Measurements from ENCODE around the gene RC3H1.

RC3H1 gene

DNA sequence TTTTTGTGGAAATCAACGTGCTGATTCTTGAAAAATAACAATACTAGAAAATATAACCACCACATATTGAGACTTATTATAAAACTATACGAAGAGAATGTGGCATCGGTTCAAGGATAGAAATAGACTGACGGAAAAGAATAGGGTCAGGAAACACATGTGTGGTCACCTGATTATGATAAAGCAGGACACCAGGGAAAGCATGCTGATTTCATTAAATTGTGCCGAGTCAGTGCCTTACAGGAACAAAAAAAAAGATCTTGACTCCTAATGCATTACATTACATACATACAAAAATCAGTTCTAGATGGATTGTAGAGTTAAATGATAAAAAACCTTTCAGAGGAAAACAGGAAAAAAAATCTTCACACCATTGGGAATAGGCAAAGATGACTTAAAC is 61.5 kb downstream of the RC3H1 start:
- peaks cover 31 to 32% of the 10 kb centered on the region in 2 experiments for H3K36me3 ChIP-seq (ENCODE audit: control insufficient read depth in 1 of 2, insufficient read depth in 2 of 2, low read length in 2 of 2)
- H2AFZ ChIP-seq (ENCODE audit: insufficient read depth, low read length, poor library complexity), result no peak overlapping the region
- H3K79me1 ChIP-seq (ENCODE audit: low read length), result no peaks in the 10 kb centered on the region
- no peaks in the 10 kb centered on the region for H3K9me3 ChIP-seq (ENCODE audit: insufficient read depth, low read depth, low read length)
- H2AK5ac ChIP-seq (ENCODE audit: low read length), result no peak overlapping the region
- no peak overlapping the region for H4K12ac ChIP-seq (ENCODE audit: low read depth, low read length)
- no peak overlapping the region for H3K14ac ChIP-seq (ENCODE audit: low read length)
- H3K4me3 ChIP-seq (ENCODE audit: low read depth, low read length), result no peak overlapping the region
- H3K9ac ChIP-seq (ENCODE audit: low read length), result no peak overlapping the region
- no peak overlapping the region for H3K27ac ChIP-seq (ENCODE audit: low read depth, low read length)
- no peak overlapping the region for H3K4me2 ChIP-seq (ENCODE audit: low read length)
- H3K4me1 ChIP-seq (ENCODE audit: control insufficient read depth in 1 of 2, insufficient read depth in 2 of 2, low read length in 2 of 2), result no peaks in the 10 kb centered on the region
- H3K4ac ChIP-seq (ENCODE audit: low read depth, low read length), result no peak overlapping the region
- no peak overlapping the region for H4K8ac ChIP-seq (ENCODE audit: low read depth, low read length)
- no CpG with 5 or more reads among the region's 5 CpGs for WGBS (ENCODE audit: extremely low coverage, insufficient coverage, insufficient read length)
- H2BK120ac ChIP-seq (ENCODE audit: insufficient read depth, low read length, poor library complexity), result no peak overlapping the region
- DNase-seq, result no peak
- H3K79me2 ChIP-seq (ENCODE audit: control insufficient read depth, insufficient read depth, low read length, poor library complexity), result no peaks in the 10 kb centered on the region
- H4K91ac ChIP-seq (ENCODE audit: low read depth, low read length), result no peak overlapping the region
- no peak overlapping the region for H2BK12ac ChIP-seq (ENCODE audit: low read length)
- H3K23ac ChIP-seq (ENCODE audit: low read length), result no peak overlapping the region
- no peak overlapping the region for H3K18ac ChIP-seq (ENCODE audit: low read length)
- H2BK5ac ChIP-seq (ENCODE audit: low read depth, low read length, poor library complexity), result no peak overlapping the region
- H3K27me3 ChIP-seq (ENCODE audit: insufficient read depth, low read length), result no peaks in the 10 kb centered on the region

DNA sequence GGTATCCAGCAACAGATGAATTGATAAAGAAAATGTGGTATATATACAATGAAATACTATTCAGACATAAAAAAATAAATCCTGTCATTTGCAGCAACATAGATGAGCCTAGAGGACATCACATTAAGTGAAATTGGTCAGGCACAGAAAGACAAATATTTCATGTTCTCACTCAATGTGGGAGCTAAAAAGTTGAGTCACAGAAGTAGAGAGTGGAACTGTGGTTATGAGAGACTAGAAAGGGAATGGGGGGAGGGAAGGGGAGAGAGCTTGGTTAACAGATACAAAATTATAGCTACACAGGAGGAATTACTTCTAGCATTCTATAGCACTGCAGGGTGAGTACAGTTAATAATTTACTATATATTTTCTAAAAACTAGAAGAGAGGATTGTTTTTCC is 68.0 kb downstream of the RC3H1 start:
- no peaks in the 10 kb centered on the region for H3K79me1 ChIP-seq (ENCODE audit: low read length)
- DNase-seq, result no peak
- H2AK5ac ChIP-seq (ENCODE audit: low read length), result no peak overlapping the region
- H2BK12ac ChIP-seq (ENCODE audit: low read length), result no peak overlapping the region
- no peak overlapping the region for H3K4me3 ChIP-seq (ENCODE audit: low read depth, low read length)
- H3K14ac ChIP-seq (ENCODE audit: low read length), result no peak overlapping the region
- H3K27ac ChIP-seq (ENCODE audit: low read depth, low read length), result no peak overlapping the region
- H3K4me1 ChIP-seq (ENCODE audit: control insufficient read depth in 1 of 2, insufficient read depth in 2 of 2, low read length in 2 of 2), result no peaks in the 10 kb centered on the region
- H3K4me2 ChIP-seq (ENCODE audit: low read length), result no peak overlapping the region
- peaks cover 28 to 35% of the 10 kb centered on the region in 2 experiments for H3K36me3 ChIP-seq (ENCODE audit: control insufficient read depth in 1 of 2, insufficient read depth in 2 of 2, low read length in 2 of 2)
- no peak overlapping the region for H3K18ac ChIP-seq (ENCODE audit: low read length)
- no peaks in the 10 kb centered on the region for H3K27me3 ChIP-seq (ENCODE audit: insufficient read depth, low read length)
- no peak overlapping the region for H3K4ac ChIP-seq (ENCODE audit: low read depth, low read length)
- no peaks in the 10 kb centered on the region for H3K79me2 ChIP-seq (ENCODE audit: control insufficient read depth, insufficient read depth, low read length, poor library complexity)
- no peak overlapping the region for H2BK5ac ChIP-seq (ENCODE audit: low read depth, low read length, poor library complexity)
- no peak overlapping the region for H4K12ac ChIP-seq (ENCODE audit: low read depth, low read length)
- no peak overlapping the region for H4K91ac ChIP-seq (ENCODE audit: low read depth, low read length)
- H2BK120ac ChIP-seq (ENCODE audit: insufficient read depth, low read length, poor library complexity), result no peak overlapping the region
- H3K9me3 ChIP-seq (ENCODE audit: insufficient read depth, low read depth, low read length), result no peaks in the 10 kb centered on the region
- no peak overlapping the region for H4K8ac ChIP-seq (ENCODE audit: low read depth, low read length)
- H3K9ac ChIP-seq (ENCODE audit: low read length), result no peak overlapping the region
- no peak overlapping the region for H3K23ac ChIP-seq (ENCODE audit: low read length)
- no peak overlapping the region for H2AFZ ChIP-seq (ENCODE audit: insufficient read depth, low read length, poor library complexity)

DNA sequence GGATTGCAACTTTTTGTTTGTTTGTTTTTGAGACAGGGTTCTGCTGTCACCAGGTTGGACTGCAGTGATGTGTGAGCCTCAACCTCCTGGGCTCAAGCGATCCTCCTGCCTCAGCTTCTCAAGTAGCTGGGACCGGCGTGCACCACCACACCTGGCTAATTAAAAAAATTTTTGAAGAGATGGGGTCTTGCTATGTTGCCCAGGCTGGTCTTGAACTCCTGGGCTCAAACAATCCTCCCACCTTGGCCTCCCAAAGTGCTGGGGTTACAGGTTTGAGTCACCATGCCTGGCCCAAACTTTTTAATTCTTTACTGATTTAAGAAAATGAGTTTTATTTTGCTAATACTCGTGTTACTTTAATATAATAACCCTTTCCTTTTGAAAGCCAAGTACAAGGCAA is 73.6 kb downstream of the RC3H1 start:
- Histone ChIP-seq H3K27ac (ENCODE audit: low read depth, low read length) (no peak overlapping the region), H3K23ac (ENCODE audit: low read length) (no peak overlapping the region), H3K9ac (ENCODE audit: low read length) (no peak overlapping the region), H3K14ac (ENCODE audit: low read length) (no peak overlapping the region), H3K27me3 (ENCODE audit: insufficient read depth, low read length) (no peaks in the 10 kb centered on the region), H2BK5ac (ENCODE audit: low read depth, low read length, poor library complexity) (no peak overlapping the region), H2BK12ac (ENCODE audit: low read length) (no peak overlapping the region), H2AK5ac (ENCODE audit: low read length) (no peak overlapping the region), H3K18ac (ENCODE audit: low read length) (no peak overlapping the region), H3K4ac (ENCODE audit: low read depth, low read length) (no peak overlapping the region), H3K9me3 (ENCODE audit: insufficient read depth, low read depth, low read length) (no peaks in the 10 kb centered on the region), H4K91ac (ENCODE audit: low read depth, low read length) (no peak overlapping the region), H4K8ac (ENCODE audit: low read depth, low read length) (no peak overlapping the region), H3K79me2 (ENCODE audit: control insufficient read depth, insufficient read depth, low read length, poor library complexity) (no peaks in the 10 kb centered on the region), H2BK120ac (ENCODE audit: insufficient read depth, low read length, poor library complexity) (no peak overlapping the region), H4K12ac (ENCODE audit: low read depth, low read length) (no peak overlapping the region), H3K4me2 (ENCODE audit: low read length) (no peak overlapping the region), H3K36me3 (ENCODE audit: control insufficient read depth in 1 of 2, insufficient read depth in 2 of 2, low read length in 2 of 2) (peaks cover 27 to 40% of the 10 kb centered on the region in 2 experiments), H3K4me3 (ENCODE audit: low read depth, low read length) (no peak overlapping the region), H3K79me1 (ENCODE audit: low read length) (no peaks in the 10 kb centered on the region), H2AFZ (ENCODE audit: insufficient read depth, low read length, poor library complexity) (no peak overlapping the region), H3K4me1 (ENCODE audit: control insufficient read depth in 1 of 2, insufficient read depth in 2 of 2, low read length in 2 of 2) (no peaks in the 10 kb centered on the region)
- DNase-seq, result no peak
- WGBS (ENCODE audit: extremely low coverage, insufficient coverage, insufficient read length), result no CpG with 5 or more reads among the region's 4 CpGs

DNA sequence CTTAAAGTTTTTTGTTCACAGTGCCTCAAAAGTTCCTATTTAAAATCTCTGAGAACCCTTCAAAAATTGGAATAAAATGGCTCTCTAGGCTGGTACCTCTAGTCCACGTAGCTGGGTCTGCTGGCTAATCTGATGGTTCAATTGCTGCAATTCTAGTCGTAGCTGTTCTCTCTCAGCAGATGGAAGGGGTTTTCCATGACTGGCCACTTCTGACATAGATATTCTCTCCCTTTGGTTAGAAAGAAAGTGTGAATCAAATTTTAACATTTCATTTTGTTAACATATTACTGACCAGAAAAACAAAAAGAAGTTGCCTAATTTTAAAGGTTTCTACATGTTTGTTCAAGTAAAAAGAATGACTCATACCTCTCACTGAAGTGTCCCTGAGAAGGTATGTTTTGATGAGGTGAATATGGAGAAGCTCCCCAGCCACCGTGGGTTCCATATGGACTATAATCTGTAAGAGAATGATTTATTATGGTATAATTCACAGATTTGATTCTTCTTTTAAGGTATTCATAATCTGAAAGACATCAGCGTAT is 75.7 kb downstream of the RC3H1 start:
- no peak overlapping the region for H3K4ac ChIP-seq (ENCODE audit: low read depth, low read length)
- peaks cover 32 to 44% of the 10 kb centered on the region in 2 experiments for H3K36me3 ChIP-seq (ENCODE audit: control insufficient read depth in 1 of 2, insufficient read depth in 2 of 2, low read length in 2 of 2)
- H3K27ac ChIP-seq (ENCODE audit: low read depth, low read length), result no peak overlapping the region
- H3K14ac ChIP-seq (ENCODE audit: low read length), result no peak overlapping the region
- no peak overlapping the region for H2AK5ac ChIP-seq (ENCODE audit: low read length)
- no peak overlapping the region for H3K4me2 ChIP-seq (ENCODE audit: low read length)
- no peaks in the 10 kb centered on the region for H3K79me2 ChIP-seq (ENCODE audit: control insufficient read depth, insufficient read depth, low read length, poor library complexity)
- H4K12ac ChIP-seq (ENCODE audit: low read depth, low read length), result no peak overlapping the region
- H3K18ac ChIP-seq (ENCODE audit: low read length), result no peak overlapping the region
- no peaks in the 10 kb centered on the region for H3K4me1 ChIP-seq (ENCODE audit: control insufficient read depth in 1 of 2, insufficient read depth in 2 of 2, low read length in 2 of 2)
- H3K9ac ChIP-seq (ENCODE audit: low read length), result no peak overlapping the region
- H4K8ac ChIP-seq (ENCODE audit: low read depth, low read length), result no peak overlapping the region
- H3K9me3 ChIP-seq (ENCODE audit: insufficient read depth, low read depth, low read length), result no peaks in the 10 kb centered on the region
- no peak overlapping the region for H2AFZ ChIP-seq (ENCODE audit: insufficient read depth, low read length, poor library complexity)
- peak in 1 of 2 donors; percentile 33 for DNase-seq
- no CpG with 5 or more reads among the region's 4 CpGs for WGBS (ENCODE audit: extremely low coverage, insufficient coverage, insufficient read length)
- H4K91ac ChIP-seq (ENCODE audit: low read depth, low read length), result no peak overlapping the region
- no peaks in the 10 kb centered on the region for H3K27me3 ChIP-seq (ENCODE audit: insufficient read depth, low read length)
- no peak overlapping the region for H2BK5ac ChIP-seq (ENCODE audit: low read depth, low read length, poor library complexity)
- no peak overlapping the region for H2BK12ac ChIP-seq (ENCODE audit: low read length)
- H3K4me3 ChIP-seq (ENCODE audit: low read depth, low read length), result no peak overlapping the region
- H3K79me1 ChIP-seq (ENCODE audit: low read length), result no peaks in the 10 kb centered on the region
- no peak overlapping the region for H2BK120ac ChIP-seq (ENCODE audit: insufficient read depth, low read length, poor library complexity)
- H3K23ac ChIP-seq (ENCODE audit: low read length), result no peak overlapping the region
